OCI-LY1 (cell line): Measurements from ENCODE around the gene TNPO3.

ENCODE experiments used
- EZH2 ChIP-seq: fragments of 200-600 bp; sonication (generic), shearing (Covaris generic); IDR thresholded peaks from 2 replicates; pipeline ENCODE4 v1.8.0; 2017; ENCODE audit warnings: borderline replicate concordance, mixed run types, mild to moderate bottlenecking, antibody characterized with exemption, low read length, moderate library complexity, mixed read lengths
- TF ChIP-seq, protein P1 (sequence below): fragments of 200-600 bp; sonication (generic), shearing (Covaris generic); IDR thresholded peaks from 2 replicates; pipeline ENCODE4 v1.5.1; 2017; ENCODE audit warnings: mild to moderate bottlenecking, antibody characterized with exemption, low read length, moderate library complexity, mixed read lengths

DNA sequence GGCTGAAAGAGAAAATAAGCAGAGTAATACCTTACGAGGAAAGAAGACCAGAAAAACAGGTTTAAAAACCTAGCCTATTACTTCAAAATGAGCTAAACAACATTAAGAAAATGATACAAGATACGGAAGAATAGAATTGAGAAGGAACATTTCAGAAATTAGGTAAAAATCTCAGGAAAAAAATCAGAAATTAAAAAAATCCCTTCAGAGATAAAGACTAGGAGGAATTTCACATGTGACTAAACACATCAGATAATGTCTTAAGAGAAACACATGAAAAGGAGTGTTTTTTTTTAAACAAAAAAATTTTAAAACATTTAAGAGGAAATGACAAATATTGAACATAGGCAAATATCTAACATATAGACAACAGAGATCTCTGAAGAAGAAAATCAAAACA, 33.3 kb downstream of the TNPO3 start:
- TF ChIP-seq, protein P1, sequence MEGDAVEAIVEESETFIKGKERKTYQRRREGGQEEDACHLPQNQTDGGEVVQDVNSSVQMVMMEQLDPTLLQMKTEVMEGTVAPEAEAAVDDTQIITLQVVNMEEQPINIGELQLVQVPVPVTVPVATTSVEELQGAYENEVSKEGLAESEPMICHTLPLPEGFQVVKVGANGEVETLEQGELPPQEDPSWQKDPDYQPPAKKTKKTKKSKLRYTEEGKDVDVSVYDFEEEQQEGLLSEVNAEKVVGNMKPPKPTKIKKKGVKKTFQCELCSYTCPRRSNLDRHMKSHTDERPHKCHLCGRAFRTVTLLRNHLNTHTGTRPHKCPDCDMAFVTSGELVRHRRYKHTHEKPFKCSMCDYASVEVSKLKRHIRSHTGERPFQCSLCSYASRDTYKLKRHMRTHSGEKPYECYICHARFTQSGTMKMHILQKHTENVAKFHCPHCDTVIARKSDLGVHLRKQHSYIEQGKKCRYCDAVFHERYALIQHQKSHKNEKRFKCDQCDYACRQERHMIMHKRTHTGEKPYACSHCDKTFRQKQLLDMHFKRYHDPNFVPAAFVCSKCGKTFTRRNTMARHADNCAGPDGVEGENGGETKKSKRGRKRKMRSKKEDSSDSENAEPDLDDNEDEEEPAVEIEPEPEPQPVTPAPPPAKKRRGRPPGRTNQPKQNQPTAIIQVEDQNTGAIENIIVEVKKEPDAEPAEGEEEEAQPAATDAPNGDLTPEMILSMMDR, result no peak
- no peak for TF ChIP-seq EZH2
